NT2/D1 (cell line): ENCODE data around the gene CELSR2.

Source experiments
- SUZ12 ChIP-seq: IDR thresholded peaks from 2 replicates; pipeline ENCODE4 v1.6.1; 2011; ENCODE audit not compliant: insufficient read length, insufficient read depth; ENCODE audit errors: extremely low read depth
- YY1 ChIP-seq: IDR thresholded peaks from 2 replicates; pipeline ENCODE4 v1.6.1; 2011; ENCODE audit not compliant: insufficient read length, insufficient read depth
- ZNF274 ChIP-seq: IDR thresholded peaks from 2 replicates; pipeline ENCODE4 v1.6.1; 2011; ENCODE audit warnings: mild to moderate bottlenecking, low read depth, low read length

DNA sequence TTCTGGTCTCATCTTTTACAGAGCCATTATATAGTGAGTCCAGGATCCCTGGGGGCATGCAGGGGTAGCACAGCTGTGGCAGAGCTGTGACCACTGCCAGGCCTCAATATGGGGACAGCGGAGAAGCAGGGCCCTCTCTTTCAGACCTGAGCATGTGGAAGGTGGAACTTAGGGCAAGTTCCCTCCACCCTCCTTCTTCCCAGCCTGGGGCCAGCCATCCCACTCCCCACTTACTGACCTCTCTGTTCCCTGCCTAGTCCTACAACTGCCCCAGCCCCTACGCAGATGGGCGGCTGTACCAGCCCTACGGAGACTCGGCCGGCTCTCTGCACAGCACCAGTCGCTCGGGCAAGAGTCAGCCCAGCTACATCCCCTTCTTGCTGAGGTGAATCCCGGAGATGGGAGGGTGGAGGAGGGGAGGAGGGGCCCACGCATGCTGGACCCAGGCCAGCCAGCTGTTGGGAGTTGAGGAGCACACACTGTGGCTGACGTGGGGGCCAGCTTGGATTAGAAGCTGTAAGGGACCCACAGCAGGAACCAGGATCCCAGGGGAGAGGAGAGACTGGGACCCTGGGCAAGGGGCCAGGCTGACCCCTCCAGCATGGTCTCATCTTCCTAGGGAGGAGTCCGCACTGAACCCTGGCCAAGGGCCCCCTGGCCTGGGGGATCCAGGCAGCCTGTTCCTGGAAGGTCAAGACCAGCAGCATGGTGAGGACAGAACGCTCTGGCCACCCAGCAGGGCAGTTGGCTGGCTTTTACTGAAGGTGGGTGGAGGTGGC lies 22.9 kb downstream of the CELSR2 start:
- no peak for TF ChIP-seq YY1
- no peak for TF ChIP-seq ZNF274
- TF ChIP-seq SUZ12: no peak
